GM23338 (cell line): ENCODE data around the gene THBS1. TPM values are rescaled to one million over a fixed set of nuclear protein-coding genes. Genes with fewer than 3 reads are reported as not detected.

Experiments used
- ATAC-seq: fragments of 200-7000 bp; cut with Tn5 transposase; 3 replicates; pipeline ENCODE4 v1.9.1; 2020
- DNase-seq: peaks from one replicate; pipeline ENCODE4 v3.0.0-alpha.2; 2015; ENCODE audit warnings: low spot score
- H2AFZ ChIP-seq: fragments of 200-600 bp; sonication (generic); 2 replicates; pipeline ENCODE4 v1.8.0; 2016; ENCODE audit warnings: antibody characterized with exemption, mild to moderate bottlenecking, moderate library complexity
- H3F3A ChIP-seq: fragments of 200-600 bp; sonication (generic); replicated peaks from 2 replicates; pipeline ENCODE4 v1.8.0; 2017; ENCODE audit warnings: antibody characterized with exemption, mixed run types, low read depth
- H3K27ac ChIP-seq: fragments of 200-600 bp; sonication (generic); 2 replicates; pipeline ENCODE4 v1.6.1; 2016; ENCODE audit warnings: low read depth
- H3K27me3 ChIP-seq: fragments of 200-600 bp; sonication (generic); 2 replicates; pipeline ENCODE4 v1.8.0; 2016; ENCODE audit warnings: mild to moderate bottlenecking, mixed run types, moderate library complexity; ENCODE audit not compliant: insufficient read depth
- H3K36me3 ChIP-seq: fragments of 200-600 bp; sonication (generic); 2 replicates; pipeline ENCODE4 v1.8.0; 2016; ENCODE audit warnings: mild to moderate bottlenecking; ENCODE audit not compliant: insufficient read depth
- H3K4me1 ChIP-seq: fragments of 200-600 bp; sonication (generic); 2 replicates; pipeline ENCODE4 v1.8.0; 2016; ENCODE audit warnings: mild to moderate bottlenecking, moderate library complexity; ENCODE audit not compliant: insufficient read depth
- H3K4me2 ChIP-seq: fragments of 200-600 bp; sonication (generic); 2 replicates; pipeline ENCODE4 v1.7.1; 2017; ENCODE audit warnings: mixed run types
- H3K4me3 ChIP-seq: fragments of 200-600 bp; sonication (generic); 2 replicates; pipeline ENCODE4 v1.6.1; 2016; ENCODE audit warnings: mixed run types
- H3K79me2 ChIP-seq: fragments of 200-600 bp; sonication (generic); replicated peaks from 2 replicates; pipeline ENCODE4 v1.8.0; 2017; ENCODE audit warnings: mild to moderate bottlenecking; ENCODE audit not compliant: insufficient read depth
- H3K9me2 ChIP-seq: fragments of 200-600 bp; sonication (generic); 2 replicates; pipeline ENCODE4 v1.8.0; 2017; ENCODE audit not compliant: insufficient read depth
- H4K20me1 ChIP-seq: fragments of 200-600 bp; sonication (generic); replicated peaks from 2 replicates; pipeline ENCODE4 v1.8.0; 2017; ENCODE audit warnings: mild to moderate bottlenecking; ENCODE audit not compliant: insufficient read depth
- H3K27ac Mint-ChIP-seq: 2 replicates; pipeline ENCODE4 v1.8.0; 2020; ENCODE audit warnings: inconsistent platforms, mild to moderate bottlenecking, moderate library complexity, mixed read lengths
- H3K27me3 Mint-ChIP-seq: 3 replicates; pipeline ENCODE4 v1.8.0; 2022; ENCODE audit warnings: low read depth, mild to moderate bottlenecking, moderate library complexity, mixed read lengths, inconsistent platforms; ENCODE audit not compliant: insufficient read depth, poor library complexity
- H3K36me3 Mint-ChIP-seq: 3 replicates; pipeline ENCODE4 v1.8.0; 2021; ENCODE audit warnings: low read depth, mild to moderate bottlenecking, inconsistent platforms, moderate library complexity, mixed read lengths
- H3K4me1 Mint-ChIP-seq: 3 replicates; pipeline ENCODE4 v1.8.0; 2020; ENCODE audit warnings: mild to moderate bottlenecking, inconsistent platforms, mixed read lengths
- H3K4me3 Mint-ChIP-seq: 3 replicates; pipeline ENCODE4 v1.8.0; 2021; ENCODE audit warnings: moderate library complexity, mild to moderate bottlenecking, inconsistent platforms, mixed read lengths
- H3K9me3 Mint-ChIP-seq: 3 replicates; pipeline ENCODE4 v1.8.0; 2020; ENCODE audit warnings: moderate library complexity, mild to moderate bottlenecking, inconsistent platforms, mixed read lengths
- CREB1 ChIP-seq: fragments of 250-450 bp; sonication (Bioruptor Pico); IDR thresholded peaks from 2 replicates; pipeline ENCODE4 v1.5.0; 2020; ENCODE audit warnings: low read depth, mild to moderate bottlenecking, moderate library complexity
- EZH2 ChIP-seq: fragments of 200-600 bp; sonication (generic); IDR thresholded peaks from one replicate; pipeline ENCODE4 v1.8.0; 2017; ENCODE audit warnings: antibody characterized with exemption, mild to moderate bottlenecking, low read depth; ENCODE audit not compliant: unreplicated experiment
- EZH2phosphoT487 ChIP-seq: fragments of 200-600 bp; sonication (generic); IDR thresholded peaks from one replicate; pipeline ENCODE4 v1.8.1; 2018; ENCODE audit warnings: antibody characterized with exemption; ENCODE audit not compliant: unreplicated experiment
- JUNB ChIP-seq: IDR thresholded peaks from one replicate; pipeline ENCODE4 v1.6.1; 2016; ENCODE audit warnings: antibody characterized with exemption; ENCODE audit not compliant: unreplicated experiment
- NANOG ChIP-seq: IDR thresholded peaks from 2 replicates; pipeline ENCODE4 v1.6.1; 2016; ENCODE audit warnings: antibody characterized with exemption, borderline replicate concordance
- POLR2AphosphoS5 ChIP-seq: IDR thresholded peaks from 2 replicates; pipeline ENCODE4 v1.6.1; 2016; ENCODE audit warnings: antibody characterized with exemption, low read depth
- STAT1 ChIP-seq: IDR thresholded peaks from one replicate; pipeline ENCODE4 v1.6.1; 2016; ENCODE audit warnings: antibody characterized with exemption; ENCODE audit not compliant: unreplicated experiment
- ZNF114 ChIP-seq: fragments of 250-450 bp; sonication (Bioruptor Pico); IDR thresholded peaks from 2 replicates; pipeline ENCODE4 v1.5.0; 2020; ENCODE audit warnings: mild to moderate bottlenecking, moderate library complexity
- ZNF331 ChIP-seq: fragments of 250-450 bp; sonication (Bioruptor Pico); IDR thresholded peaks from 2 replicates; pipeline ENCODE4 v1.5.0; 2020; ENCODE audit warnings: low read depth, mild to moderate bottlenecking, moderate library complexity
- polyA plus RNA-seq: library from polyadenylated mRNA; unstranded; fragments of >200 nt; fragmentation: Nextera tagmentation; extraction: Ambion mirVana; gene quantifications from 2 replicates; pipeline ENCODE4 v1.2.1, GENCODE V29; 2016
- total RNA-seq: library from RNA; depleted of rRNA; stranded (reverse); fragments of >200 nt; shearing (Covaris generic); gene quantifications from 2 replicates; pipeline ENCODE4 v1.2.3, GENCODE V29; 2014
- TF ChIP-seq, protein P1 (sequence below): IDR thresholded peaks from one replicate; pipeline ENCODE4 v1.6.1; 2018; ENCODE audit warnings: antibody characterized with exemption; ENCODE audit not compliant: unreplicated experiment
- TF ChIP-seq, protein P2 (sequence below), 2 experiments: fragments of 200-600 bp in 1 of 2; sonication (generic) in 1 of 2; conservative IDR thresholded peaks; 2 replicates each; pipeline versions ENCODE4 v1.5.1 to v1.6.1; 2016 to 2017; ENCODE audit warnings: antibody characterized with exemption in 2 of 2, low read depth in 2 of 2, mild to moderate bottlenecking in 2 of 2, moderate library complexity in 1 of 2
- TF ChIP-seq, protein P3 (sequence below): IDR thresholded peaks from 2 replicates; pipeline ENCODE4 v1.6.1; 2016; ENCODE audit warnings: antibody characterized with exemption

THBS1 gene
- total and polyA plus RNA-seq, 2 experiments from 2014 or later, result 21.7 to 81.9 TPM

DNA sequence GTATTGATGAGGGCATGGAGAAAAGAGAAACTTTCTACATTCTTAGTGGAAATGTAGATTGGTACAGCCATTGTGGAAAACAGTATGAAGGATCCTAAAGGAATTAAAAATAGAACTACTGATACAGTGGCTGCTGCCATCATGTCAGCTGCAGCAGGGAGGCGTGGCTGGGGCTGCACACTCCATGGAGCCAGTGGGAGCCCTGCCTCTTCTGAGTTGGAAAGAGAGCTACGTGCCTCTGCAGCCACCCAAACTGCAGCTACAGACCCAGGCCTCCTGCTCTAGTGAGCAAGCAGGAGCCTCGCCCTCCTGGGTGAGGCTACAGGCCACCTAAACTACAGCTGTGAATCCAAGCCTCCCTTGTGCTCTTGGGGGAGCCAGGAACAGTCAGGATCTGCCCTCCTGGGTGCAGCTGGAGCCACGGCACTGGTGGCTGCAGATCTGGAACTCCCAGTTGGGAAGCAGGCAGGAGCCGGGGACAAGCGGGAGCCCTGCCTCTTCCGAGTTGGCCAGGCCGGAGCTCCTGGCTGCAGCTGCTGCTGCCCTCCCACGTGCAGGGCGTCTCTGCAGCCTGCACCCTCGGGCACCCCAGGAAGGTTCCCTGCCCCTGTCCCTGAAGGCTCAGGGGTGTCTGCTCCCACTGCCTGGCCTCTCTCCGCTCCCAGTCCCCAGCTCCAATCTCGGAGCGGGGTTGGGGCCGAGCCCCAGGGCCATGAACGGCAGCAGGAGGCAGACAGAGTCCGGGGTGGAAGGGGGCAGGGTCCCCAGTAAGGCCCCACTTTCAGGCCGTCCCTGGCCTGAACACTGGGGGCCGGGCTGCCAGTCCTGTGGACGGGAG, 64.5 kb downstream of the THBS1 start (continued):
- no peak for TF ChIP-seq ZNF331 (CRISPR knock-in tag)
- TF ChIP-seq NANOG, result no peak
- TF ChIP-seq, protein P1, sequence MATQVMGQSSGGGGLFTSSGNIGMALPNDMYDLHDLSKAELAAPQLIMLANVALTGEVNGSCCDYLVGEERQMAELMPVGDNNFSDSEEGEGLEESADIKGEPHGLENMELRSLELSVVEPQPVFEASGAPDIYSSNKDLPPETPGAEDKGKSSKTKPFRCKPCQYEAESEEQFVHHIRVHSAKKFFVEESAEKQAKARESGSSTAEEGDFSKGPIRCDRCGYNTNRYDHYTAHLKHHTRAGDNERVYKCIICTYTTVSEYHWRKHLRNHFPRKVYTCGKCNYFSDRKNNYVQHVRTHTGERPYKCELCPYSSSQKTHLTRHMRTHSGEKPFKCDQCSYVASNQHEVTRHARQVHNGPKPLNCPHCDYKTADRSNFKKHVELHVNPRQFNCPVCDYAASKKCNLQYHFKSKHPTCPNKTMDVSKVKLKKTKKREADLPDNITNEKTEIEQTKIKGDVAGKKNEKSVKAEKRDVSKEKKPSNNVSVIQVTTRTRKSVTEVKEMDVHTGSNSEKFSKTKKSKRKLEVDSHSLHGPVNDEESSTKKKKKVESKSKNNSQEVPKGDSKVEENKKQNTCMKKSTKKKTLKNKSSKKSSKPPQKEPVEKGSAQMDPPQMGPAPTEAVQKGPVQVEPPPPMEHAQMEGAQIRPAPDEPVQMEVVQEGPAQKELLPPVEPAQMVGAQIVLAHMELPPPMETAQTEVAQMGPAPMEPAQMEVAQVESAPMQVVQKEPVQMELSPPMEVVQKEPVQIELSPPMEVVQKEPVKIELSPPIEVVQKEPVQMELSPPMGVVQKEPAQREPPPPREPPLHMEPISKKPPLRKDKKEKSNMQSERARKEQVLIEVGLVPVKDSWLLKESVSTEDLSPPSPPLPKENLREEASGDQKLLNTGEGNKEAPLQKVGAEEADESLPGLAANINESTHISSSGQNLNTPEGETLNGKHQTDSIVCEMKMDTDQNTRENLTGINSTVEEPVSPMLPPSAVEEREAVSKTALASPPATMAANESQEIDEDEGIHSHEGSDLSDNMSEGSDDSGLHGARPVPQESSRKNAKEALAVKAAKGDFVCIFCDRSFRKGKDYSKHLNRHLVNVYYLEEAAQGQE, result no peak
- TF ChIP-seq, protein P2, sequence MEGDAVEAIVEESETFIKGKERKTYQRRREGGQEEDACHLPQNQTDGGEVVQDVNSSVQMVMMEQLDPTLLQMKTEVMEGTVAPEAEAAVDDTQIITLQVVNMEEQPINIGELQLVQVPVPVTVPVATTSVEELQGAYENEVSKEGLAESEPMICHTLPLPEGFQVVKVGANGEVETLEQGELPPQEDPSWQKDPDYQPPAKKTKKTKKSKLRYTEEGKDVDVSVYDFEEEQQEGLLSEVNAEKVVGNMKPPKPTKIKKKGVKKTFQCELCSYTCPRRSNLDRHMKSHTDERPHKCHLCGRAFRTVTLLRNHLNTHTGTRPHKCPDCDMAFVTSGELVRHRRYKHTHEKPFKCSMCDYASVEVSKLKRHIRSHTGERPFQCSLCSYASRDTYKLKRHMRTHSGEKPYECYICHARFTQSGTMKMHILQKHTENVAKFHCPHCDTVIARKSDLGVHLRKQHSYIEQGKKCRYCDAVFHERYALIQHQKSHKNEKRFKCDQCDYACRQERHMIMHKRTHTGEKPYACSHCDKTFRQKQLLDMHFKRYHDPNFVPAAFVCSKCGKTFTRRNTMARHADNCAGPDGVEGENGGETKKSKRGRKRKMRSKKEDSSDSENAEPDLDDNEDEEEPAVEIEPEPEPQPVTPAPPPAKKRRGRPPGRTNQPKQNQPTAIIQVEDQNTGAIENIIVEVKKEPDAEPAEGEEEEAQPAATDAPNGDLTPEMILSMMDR (conservative IDR thresholded peaks at IDR 0.05; ENCODE audit: low read depth in 2 of 2), result no peak
- TF ChIP-seq EZH2phosphoT487, result no peak
- no peak for TF ChIP-seq EZH2

DNA sequence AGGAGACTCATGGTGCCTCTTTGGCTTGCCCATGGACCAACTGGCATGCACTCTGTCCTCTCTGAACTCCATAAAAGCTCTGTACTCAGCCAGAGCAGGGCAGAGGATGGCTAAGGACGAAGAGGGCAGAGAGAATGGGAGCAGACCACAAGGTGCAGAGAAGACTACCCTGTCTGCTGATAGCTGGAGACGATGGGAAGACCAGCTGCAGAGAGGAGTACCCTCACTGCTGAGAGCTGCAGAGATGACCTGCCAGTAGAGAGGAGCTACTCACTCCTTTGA, 65.0 kb downstream of the THBS1 start:
- ATAC-seq (no peak), DNase-seq (no peak)
- Histone ChIP-seq H3K4me2 (no peak overlapping the region), H3K27ac (no peak overlapping the region), H3K79me2 (no peaks in the 10 kb centered on the region), H3K9me2 (no peaks in the 10 kb centered on the region), H3K36me3 (no peaks in the 10 kb centered on the region), H3K4me1 (no peaks in the 10 kb centered on the region), H3K27me3 (no peaks in the 10 kb centered on the region), H2AFZ (no peak overlapping the region), H3K4me3 (no peak overlapping the region), H4K20me1 (no peaks in the 10 kb centered on the region), H3F3A (no peaks in the 10 kb centered on the region)
- Mint-ChIP-seq H3K9me3 (no peaks in the 10 kb centered on the region), H3K36me3 (no peaks in the 10 kb centered on the region), H3K27ac (no peak overlapping the region), H3K27me3 (peaks cover 5% of the 10 kb centered on the region), H3K4me1 (peaks cover 21% of the 10 kb centered on the region), H3K4me3 (no peak overlapping the region)
- TF ChIP-seq, protein P2 (conservative IDR thresholded peaks at IDR 0.05; ENCODE audit: low read depth in 2 of 2), result no peak
- no peak for TF ChIP-seq EZH2phosphoT487
- TF ChIP-seq POLR2AphosphoS5, result no peak
- TF ChIP-seq ZNF331 (CRISPR knock-in tag), result no peak
- TF ChIP-seq, protein P3, sequence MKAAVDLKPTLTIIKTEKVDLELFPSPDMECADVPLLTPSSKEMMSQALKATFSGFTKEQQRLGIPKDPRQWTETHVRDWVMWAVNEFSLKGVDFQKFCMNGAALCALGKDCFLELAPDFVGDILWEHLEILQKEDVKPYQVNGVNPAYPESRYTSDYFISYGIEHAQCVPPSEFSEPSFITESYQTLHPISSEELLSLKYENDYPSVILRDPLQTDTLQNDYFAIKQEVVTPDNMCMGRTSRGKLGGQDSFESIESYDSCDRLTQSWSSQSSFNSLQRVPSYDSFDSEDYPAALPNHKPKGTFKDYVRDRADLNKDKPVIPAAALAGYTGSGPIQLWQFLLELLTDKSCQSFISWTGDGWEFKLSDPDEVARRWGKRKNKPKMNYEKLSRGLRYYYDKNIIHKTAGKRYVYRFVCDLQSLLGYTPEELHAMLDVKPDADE, result no peak
- no peak for TF ChIP-seq STAT1
- no peak for TF ChIP-seq JUNB
- TF ChIP-seq CREB1, result no peak
- TF ChIP-seq, protein P1, result no peak
- no peak for TF ChIP-seq ZNF114
- TF ChIP-seq EZH2, result no peak
